Body of pancreas (tissue), 4 donors: ENCODE data around the gene PRDM16.

Experiments
- POLR2A ChIP-seq, 3 donors: fragments of 450-650 bp; IDR thresholded peaks; one replicate each; pipeline ENCODE4 v1.6.1; 2016; ENCODE audit warnings: antibody characterized with exemption in 3 of 3, mild to moderate bottlenecking in 2 of 3
- TF ChIP-seq, protein P1 (sequence below), 7 experiments: fragments of 450-650 bp in 4 of 7; fragments of 200-600 bp in 3 of 7; sonication (generic) in 3 of 7; IDR thresholded peaks; one replicate each; pipeline ENCODE4 v1.5.1; 2016 to 2019; ENCODE audit warnings: antibody characterized with exemption in 7 of 7

- TF ChIP-seq, protein P1, sequence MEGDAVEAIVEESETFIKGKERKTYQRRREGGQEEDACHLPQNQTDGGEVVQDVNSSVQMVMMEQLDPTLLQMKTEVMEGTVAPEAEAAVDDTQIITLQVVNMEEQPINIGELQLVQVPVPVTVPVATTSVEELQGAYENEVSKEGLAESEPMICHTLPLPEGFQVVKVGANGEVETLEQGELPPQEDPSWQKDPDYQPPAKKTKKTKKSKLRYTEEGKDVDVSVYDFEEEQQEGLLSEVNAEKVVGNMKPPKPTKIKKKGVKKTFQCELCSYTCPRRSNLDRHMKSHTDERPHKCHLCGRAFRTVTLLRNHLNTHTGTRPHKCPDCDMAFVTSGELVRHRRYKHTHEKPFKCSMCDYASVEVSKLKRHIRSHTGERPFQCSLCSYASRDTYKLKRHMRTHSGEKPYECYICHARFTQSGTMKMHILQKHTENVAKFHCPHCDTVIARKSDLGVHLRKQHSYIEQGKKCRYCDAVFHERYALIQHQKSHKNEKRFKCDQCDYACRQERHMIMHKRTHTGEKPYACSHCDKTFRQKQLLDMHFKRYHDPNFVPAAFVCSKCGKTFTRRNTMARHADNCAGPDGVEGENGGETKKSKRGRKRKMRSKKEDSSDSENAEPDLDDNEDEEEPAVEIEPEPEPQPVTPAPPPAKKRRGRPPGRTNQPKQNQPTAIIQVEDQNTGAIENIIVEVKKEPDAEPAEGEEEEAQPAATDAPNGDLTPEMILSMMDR (IDR thresholded peaks at IDR 0.05) = no peak
- no peak for TF ChIP-seq POLR2A (IDR thresholded peaks at IDR 0.05)
Observed at GRCh38 chr1:3233551-3233950, 164.5 kb downstream of the PRDM16 start.
